Head of caudate nucleus (tissue), 42 donors: ENCODE measurements around the gene ABCB8.
A peak's percentile ranks its signal among the peaks of the same experiment; 100 is the strongest.
"Not testable (repeated sequence)": the region's sequence is repeated elsewhere in the genome, so short reads cannot be mapped to it uniquely, and the experiment has no call there.

ENCODE experiments used
- DNase-seq, 42 donors: peaks; one replicate each; pipeline versions ENCODE4 v3.0.0 to v3.0.0-alpha.2; 2020 to 2021; ENCODE audit warnings: mixed read lengths in 7 of 42
- intact Hi-C: fragments of 100-400 bp; cut with DNase I; formaldehyde crosslinking; loops from one replicate; pipeline ENCODE4 v1.15.0; 2022

The ABCB8 gene

DNA sequence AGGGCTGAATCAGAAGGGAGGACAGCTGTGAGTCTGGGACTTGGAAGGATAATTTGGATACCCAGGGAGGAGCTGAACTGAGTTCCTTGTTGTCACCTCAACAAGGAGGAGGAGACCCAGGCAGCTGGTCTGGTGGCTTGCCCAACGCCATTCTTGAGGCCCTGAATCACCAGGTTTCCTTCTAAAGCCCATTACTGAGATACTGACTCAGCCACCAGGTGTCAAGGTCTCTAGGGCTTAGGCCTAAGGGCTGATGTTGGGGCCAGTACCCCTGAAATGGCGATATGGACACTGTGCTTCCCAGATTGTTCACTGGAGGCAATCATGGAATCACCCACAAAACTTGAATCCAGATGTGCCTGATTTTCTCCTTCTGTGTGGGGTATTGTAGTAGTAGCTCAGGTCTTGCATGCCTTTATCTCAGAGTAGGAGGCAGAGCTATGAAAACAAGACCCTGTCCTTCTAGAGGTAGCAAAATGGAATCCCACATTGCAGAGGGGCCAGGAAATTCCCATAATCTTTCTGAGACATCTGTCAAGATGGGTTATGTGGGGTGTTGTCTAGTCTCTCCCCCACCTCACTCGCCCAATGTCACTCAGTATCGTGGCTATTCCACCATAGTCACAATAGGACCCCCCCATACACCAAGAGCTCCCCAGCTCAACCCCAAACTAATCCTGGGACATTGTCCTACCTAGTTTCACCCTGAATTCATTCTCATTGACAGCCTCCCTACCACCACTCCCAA, 2.2 kb upstream of the ABCB8 start:
- intact Hi-C loops, result loop anchor here (5.0 kb wide), 1 partner anchor 86 kb away; no protein-coding TSS in a partner anchor
- no peak for DNase-seq

DNA sequence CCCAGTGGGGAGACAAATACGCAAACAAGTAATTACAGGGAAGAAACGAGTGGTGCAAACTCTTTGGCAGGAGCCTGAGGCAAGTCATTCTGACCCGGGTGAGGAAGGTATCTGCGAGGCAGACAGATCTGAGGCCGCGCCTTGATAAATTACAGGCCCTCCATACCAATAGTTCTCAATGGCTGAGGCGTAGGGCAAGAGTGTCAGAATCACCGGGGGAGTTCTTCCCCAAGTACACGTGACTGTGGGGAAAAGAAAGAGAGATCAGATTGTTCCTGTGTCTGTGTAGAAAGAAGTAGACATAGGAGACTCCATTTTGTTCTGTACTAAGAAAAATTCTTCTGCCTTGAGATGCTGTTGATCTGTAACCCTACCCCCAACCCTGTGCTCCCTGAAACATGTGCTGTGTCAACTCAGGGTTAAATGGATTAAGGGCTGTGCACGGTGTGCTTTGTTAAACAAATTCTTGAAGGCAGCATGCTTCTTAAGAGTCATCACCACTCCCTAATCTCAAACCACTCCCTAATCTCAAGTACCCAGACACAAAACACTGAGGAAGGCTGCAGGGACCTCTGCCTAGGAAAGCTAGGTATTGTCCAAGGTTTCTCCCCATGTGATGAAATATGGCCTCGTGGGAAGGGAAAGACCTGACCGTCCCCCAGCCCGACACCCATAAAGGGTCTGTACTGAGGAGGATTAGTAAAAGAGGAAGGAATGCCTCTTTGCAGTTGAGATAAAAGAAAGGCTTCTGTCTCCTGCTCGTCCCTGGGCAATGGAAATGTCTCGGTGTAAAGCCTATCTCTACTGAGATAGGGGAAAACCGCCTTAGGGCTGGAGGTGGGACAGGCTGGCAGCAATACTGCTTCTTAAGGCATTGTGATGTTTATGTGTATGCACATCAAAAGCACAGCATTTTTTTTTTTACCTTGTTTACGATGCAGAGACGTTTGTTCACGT, 1.2 kb upstream of the ABCB8 start:
- DNase-seq, result not testable (repeated sequence)

DNA sequence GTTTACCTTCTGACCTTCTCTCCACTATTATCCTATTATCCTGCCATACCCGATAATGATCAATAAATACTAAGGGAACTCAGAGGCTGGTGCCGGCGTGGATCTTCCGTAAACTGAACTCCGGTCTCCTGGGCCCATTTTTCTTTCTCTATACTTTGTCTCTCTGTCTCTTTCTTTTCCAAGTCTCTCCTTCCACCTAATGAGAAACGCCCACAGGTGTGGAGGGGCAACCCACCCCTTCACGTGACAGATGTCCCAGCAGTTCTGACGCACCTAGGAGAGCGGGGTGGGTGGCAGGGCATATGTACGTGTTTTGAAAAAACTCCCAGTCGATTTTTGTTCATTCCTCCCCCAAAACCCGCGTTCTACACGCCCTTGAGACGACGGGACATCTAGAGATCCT, 521 bp upstream of the ABCB8 start:
- intact Hi-C loops, result loop anchor here (2.0 to 5.0 kb wide), 2 partner anchors 29 to 85 kb away; partner anchors contain the start of gene CDK5

More for the DNA sequence above, 1.2 kb upstream of the ABCB8 start:
- intact Hi-C loops, result loop anchor here (5.0 kb wide), 1 partner anchor 85 kb away; no protein-coding TSS in a partner anchor

DNA sequence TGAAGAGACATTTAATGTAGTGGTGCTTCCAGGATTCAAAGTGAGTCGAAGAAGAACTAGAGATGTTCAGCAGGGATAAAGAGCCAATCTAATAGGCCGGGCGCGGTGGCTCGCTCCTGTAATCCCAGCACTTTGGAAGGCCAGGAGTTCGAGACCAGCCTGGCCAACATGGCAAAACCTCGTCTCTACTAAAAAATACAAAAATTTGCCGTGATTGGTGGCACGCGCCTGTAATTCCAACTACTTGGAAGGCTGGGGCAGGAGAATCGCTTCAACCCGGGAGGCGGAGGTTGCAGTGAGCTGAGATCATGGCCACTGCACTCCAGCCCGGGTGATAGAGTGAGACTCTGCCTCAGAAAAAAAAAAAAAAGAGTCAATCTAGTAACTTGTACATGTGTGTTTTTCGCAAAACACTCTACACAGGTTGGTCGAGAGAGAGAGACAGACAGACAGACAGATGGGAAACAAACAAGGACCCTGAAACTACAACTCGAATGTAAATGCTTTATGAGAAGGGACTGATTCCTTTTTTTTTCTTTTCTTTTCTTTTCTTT, 775 bp downstream of the ABCB8 start:
- DNase-seq, result no peak

More for the DNA sequence above, 521 bp upstream of the ABCB8 start:
- not testable (repeated sequence) for DNase-seq

DNA sequence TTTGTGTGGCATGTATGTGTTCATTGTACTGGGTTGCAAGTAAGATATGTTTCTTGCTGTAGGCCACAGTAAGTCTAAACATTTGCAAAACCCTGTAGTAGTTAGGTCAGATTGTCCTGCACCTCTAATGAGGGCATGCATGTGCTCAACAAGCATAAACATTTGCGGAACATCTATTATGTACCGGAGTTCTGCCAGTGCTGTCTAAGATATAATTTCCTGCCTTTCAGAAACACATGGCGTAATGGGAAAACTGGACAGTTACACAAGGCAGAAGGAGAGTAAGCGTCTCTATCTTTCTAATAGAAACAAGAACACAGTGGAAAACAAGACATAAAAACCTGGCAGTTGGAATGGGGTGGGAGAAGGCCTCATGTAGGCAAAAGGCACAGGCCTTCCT, 2.8 kb downstream of the ABCB8 start:
- intact Hi-C loops, result no loop called here

More for the DNA sequence above, 775 bp downstream of the ABCB8 start:
- intact Hi-C loops, result loop anchor here (2.0 to 5.0 kb wide), 2 partner anchors 28 to 83 kb away; partner anchors contain the start of gene CDK5

DNA sequence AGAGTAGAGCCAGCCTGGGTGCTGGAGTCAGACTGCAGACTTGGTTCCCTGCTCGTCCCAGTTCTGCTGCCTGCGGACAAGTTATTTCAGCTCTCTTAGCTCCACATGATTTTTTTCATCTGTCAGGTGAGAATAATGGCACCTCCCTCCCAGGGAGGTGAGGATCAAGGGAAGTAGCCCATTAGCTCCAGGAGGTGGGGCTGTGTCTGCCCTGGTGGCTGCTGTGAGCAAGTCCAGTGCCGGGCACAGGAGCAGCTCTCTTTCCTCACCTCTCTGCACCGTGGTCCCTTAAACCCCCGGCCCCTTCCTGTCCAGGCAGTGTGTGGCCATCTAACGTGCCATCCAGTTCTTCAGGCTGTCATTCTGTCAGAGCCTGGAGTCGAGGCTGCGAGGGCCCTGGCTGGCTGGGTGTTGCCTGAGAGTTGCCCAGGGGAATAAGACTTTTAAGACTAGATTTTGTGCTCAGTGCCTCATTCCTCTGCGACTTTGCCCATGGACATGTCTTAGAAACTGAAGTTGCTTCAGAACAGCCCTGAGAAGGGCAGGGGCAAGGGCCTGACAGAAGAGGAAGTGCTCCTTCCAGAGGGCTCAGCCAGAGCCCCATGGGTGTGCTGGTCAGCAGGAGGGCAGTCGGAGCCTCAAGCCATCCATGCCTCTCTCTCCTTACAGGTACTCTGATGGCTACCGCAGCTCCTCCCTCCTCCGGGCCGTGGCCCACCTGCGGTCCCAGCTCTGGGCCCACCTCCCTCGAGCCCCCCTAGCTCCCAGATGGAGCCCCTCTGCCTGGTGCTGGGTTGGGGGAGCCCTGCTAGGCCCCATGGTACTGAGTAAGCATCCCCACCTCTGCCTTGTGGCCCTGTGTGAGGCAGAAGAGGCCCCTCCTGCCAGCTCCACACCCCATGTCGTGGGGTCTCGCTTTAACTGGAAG, 5.0 kb downstream of the ABCB8 start:
- intact Hi-C loops, result no loop called here
- DNase-seq, result no peak

More for the DNA sequence above, 2.8 kb downstream of the ABCB8 start:
- DNase-seq, result no peak

DNA sequence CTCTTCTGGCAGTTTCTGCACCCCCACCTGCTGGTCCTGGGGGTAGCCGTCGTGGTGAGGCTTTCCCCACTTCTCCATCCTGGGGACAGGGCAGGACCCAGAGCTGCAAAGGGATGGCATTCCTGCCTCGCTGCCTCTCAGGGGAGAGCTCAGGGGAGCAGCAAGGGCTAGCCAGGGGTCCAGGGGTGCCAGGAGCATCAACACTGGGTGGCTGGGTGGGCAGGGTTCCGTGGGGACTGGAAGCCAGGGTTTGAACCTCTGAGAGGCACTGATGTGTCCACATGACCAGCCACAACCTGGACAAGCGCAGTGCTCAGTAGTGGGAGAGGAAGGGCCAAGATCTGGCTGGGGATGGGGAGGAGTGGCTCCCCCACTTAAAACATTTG, 5.6 kb downstream of the ABCB8 start:
- DNase-seq, result no peak
- intact Hi-C loops, result no loop called here

DNA sequence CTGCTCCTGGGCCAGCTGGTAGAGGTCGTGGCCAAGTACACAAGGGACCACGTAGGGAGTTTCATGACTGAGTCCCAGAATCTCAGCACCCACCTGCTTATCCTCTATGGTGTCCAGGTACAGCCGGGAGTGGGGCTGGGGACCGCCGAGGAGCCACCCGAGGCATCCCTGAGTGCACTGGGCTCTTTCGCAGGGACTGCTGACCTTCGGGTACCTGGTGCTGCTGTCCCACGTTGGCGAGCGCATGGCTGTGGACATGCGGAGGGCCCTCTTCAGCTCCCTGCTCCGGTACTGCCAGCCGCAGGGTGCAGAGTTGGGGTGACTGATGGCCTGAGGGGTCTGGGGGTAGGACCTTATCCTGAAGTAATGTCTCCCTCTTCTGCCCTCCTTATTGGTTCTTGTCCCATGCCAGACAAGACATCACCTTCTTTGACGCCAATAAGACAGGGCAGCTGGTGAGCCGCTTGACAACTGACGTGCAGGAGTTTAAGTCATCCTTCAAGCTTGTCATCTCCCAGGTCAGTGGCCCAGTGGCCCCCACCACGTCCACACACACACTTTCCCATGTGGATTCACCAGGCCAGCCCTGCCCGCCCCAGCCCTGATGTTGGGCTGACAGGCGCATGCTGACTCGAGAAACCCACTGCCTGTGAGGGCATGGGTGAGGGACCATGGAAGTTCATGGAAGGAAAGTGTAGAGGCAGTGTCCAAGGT, 6.2 kb downstream of the ABCB8 start:
- DNase-seq, result no peak
- intact Hi-C loops, result no loop called here

DNA sequence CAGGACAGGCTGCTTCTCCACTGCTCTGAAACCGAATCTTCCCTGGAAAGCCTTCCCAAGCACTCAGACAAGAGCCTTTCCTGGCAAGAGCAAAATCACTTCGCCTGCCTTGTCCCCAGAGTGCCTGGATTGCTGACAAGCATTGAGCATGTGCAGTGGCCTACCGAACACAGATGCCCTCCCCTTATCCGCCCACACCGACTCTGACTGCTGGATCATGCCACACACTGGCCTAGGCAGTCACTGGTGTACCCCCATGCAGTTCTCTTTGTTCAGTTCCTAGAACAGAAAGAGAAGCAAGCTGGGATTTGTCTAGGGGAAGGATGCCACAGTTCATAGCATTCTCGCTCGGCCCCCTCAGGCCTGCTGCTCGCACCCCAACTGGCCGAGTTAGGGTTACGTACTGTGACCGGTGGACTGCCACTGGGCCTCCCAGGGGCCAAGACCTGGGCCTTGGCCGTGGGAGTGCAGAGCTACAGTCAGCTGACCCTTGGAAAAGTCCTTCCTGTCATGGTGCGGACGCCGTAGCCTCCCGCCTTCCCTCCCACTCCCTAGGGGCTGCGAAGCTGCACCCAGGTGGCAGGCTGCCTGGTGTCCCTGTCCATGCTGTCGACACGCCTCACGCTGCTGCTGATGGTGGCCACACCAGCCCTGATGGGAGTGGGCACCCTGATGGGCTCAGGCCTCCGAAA, 6.9 kb downstream of the ABCB8 start:
- intact Hi-C loops, result no loop called here
- DNase-seq, result peak in 41 of 42 donors; percentile 34 to 91 (median 71)

DNA sequence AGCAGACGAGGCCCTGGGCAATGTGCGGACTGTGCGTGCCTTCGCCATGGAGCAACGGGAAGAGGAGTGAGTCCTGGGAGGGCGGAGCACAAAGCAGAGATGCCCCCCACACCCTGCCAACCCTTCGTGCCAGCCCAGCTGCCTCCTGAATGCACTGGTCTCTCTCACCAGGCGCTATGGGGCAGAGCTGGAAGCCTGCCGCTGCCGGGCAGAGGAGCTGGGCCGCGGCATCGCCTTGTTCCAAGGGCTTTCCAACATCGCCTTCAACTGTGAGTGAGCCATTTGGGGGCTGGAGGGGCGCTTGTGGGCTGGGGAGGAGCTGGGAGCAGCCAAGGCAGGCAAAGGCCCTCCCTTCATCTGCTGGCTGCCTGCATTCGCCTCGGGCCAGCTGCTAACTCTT, 7.7 kb downstream of the ABCB8 start:
- intact Hi-C loops, result no loop called here
- DNase-seq, result no peak

DNA sequence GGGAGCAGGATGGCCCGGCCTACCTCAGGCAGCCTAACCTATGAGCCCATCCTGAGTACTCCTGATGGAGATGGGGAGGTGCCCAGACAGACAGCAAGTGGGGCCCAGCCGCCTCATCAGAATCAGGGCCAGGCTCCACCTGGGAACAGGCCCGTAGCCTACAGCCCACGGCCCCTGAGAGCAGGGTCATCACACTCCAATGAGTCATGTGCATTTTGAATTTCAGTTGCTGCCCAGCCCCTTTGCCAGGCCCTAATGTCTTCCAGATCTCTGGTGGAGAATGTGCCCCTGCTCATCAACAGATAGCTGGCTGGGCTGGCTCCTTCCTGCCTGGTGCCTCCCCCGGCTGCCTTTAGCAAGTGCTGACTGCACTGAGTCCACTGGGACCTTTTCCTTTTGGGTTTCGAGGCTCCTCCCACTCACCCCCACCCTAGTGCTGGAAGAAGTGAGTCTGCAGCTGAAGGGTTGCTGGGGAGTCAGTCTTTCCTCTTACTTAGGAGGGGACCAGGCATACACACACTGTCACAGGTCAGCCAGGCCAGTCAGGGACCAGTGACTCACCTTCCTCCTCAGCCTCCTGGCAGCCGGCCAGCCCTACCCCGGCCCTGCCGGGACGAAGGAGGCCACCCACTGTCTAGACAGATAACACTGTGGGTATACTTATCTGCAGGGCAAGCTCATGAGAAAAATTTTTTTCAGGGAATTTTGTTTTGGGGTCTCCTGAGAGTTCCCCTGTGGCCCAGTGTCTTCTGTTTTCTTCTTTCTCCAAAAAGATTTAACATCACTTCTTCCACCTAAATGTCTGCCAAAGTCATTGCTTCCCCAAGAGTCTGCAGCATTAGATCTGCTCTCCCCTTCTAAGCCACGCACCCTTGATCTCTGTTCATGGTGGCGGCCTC, 10.9 kb downstream of the ABCB8 start:
- intact Hi-C loops, result no loop called here
- peak in 2 of 42 donors; percentile 47 to 56 for DNase-seq

DNA sequence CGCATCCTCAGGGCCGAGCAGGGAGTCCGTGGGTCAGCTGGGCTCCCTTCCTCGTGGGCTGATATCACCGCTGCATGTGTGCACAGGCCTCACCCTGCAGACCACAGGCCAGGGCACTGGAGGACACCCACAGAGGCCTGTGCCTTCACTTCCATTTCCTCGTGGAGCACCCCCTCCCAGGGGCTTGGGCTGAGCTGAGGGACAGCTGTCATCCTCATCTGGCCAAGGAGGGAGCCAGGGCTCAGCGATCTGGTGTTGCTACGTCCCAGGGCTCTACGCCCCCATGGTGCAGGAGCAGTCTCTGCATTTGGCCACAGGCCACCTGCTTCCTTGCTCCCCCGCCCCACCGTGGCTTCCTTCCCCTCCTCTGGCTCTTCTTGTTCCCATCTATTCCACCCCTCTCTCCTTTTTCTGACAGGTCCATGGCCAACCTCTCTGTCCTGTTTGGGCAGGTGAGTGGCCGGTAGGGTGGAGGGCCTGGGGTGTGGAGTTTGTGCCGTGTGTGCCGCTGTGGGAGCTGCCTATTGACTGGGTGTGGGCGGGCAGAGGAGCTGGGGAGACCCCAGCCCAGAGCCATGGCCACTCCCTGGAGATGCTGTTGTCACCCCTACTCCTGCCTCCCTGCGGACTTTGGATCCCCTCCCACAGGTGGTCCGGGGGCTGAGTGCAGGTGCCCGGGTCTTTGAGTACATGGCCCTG, 11.7 kb downstream of the ABCB8 start:
- DNase-seq, result no peak
- intact Hi-C loops, result no loop called here

DNA sequence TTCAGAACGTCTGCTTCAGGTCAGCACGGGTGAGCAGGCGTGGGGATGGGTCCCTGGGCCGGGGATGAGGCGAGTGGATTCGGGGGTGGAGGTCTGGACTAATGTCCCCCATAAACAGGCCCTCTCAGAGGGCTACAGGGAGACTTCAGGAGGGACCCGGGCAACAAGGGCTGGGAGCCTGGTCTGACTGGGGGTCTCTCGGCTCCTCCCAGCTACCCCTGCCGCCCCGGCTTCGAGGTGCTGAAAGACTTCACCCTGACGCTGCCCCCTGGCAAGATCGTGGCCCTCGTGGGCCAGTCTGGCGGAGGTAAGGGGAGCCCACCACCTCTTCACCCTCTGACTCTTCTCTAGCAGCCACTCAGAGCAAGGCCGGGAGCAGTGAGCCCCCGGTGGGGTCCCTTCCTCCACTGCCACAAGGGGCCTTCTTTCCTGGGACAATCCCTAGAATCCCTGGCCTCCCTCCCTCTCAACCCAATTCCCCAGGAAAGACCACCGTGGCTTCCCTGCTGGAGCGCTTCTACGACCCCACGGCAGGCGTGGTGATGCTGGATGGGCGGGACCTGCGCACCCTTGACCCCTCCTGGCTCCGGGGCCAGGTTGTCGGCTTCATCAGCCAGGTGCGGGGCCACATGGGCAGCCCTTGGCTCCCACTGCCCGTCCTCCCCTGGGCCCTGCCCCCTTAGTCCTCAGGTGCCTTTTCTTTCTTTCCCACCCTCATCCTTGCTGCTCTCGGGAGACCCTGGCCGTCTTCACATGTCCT, 12.5 kb downstream of the ABCB8 start:
- intact Hi-C loops, result no loop called here

DNA sequence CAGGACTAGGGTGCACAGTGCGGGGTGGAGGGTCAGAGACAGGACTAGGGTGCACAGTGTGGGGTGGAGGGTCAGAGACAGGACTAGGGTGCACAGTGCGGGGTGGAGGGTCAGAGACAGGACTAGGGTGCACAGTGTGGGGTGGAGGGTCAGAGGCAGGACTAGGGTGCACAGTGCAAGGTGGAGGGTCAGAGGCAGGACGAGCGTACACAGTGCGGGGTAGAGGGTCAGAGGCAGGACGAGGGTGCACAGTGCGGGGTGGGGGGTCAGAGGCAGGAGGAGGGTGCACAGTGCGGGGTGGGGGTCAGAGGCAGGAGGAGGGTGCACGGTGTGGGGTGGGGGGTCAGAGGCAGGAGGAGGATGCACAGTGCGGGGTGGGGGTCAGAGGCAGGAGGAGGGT, 15.2 kb downstream of the ABCB8 start:
- intact Hi-C loops, result not testable (repeated sequence)

More for the DNA sequence above, 12.5 kb downstream of the ABCB8 start:
- DNase-seq, result no peak

DNA sequence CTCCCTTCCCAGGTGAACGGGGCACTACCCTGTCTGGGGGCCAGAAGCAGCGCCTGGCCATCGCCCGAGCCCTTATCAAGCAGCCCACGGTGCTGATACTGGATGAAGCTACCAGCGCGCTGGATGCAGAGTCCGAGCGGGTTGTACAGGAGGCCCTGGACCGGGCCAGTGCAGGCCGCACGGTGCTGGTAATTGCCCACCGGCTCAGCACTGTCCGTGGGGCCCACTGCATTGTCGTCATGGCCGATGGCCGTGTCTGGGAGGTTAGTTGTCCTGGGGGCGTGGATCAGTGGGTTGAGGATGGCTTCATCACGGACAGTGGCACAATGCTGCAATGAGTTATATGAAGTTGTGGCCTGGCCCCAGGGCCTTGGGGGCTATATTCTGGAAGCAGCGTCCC, 15.7 kb downstream of the ABCB8 start:
- DNase-seq, result no peak
- intact Hi-C loops, result no loop called here

More for the DNA sequence above, 15.2 kb downstream of the ABCB8 start:
- not testable (repeated sequence) for DNase-seq
